LNCaP clone FGC (cell line): ENCODE results near the gene DCN.

Source experiments
- DNase-seq: peaks from one replicate; pipeline ENCODE4 v3.0.0-alpha.2; 2011; ENCODE audit warnings: low read depth
- H3K4me3 ChIP-seq: 2 replicates; pipeline ENCODE4 v1.5.1; 2011; ENCODE audit warnings: mild to moderate bottlenecking, low read depth, low read length, control low read depth
- TF ChIP-seq, protein P1 (sequence below): IDR thresholded peaks from 2 replicates; pipeline ENCODE4 v1.5.1; 2012; ENCODE audit warnings: mild to moderate bottlenecking; ENCODE audit not compliant: control insufficient read depth, insufficient read depth; ENCODE audit errors: extremely low read depth

DCN gene

DNA sequence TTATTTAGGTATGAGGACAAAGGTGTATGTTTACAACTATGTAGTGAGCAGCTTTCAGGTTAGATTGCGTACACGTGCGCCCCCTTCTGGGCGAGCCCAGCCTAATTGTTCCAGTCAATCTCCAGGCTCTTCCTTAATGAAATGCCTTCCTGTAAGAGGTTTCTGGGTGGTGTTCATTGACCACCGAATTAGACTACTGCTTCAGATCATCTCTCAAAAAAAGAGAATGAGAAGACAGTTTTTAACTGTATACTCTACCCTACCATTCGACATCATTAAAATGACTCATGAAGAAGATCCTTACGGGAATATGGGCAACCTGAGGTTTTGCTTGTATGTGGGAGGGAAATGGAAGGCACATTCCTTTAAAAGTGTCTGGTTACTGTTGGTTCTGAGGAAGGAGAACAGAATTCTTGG is 73.5 kb downstream of the DCN start:
- DNase-seq, result peak; percentile 35
- H3K4me3 ChIP-seq, result no peak overlapping the region
- TF ChIP-seq, protein P1, sequence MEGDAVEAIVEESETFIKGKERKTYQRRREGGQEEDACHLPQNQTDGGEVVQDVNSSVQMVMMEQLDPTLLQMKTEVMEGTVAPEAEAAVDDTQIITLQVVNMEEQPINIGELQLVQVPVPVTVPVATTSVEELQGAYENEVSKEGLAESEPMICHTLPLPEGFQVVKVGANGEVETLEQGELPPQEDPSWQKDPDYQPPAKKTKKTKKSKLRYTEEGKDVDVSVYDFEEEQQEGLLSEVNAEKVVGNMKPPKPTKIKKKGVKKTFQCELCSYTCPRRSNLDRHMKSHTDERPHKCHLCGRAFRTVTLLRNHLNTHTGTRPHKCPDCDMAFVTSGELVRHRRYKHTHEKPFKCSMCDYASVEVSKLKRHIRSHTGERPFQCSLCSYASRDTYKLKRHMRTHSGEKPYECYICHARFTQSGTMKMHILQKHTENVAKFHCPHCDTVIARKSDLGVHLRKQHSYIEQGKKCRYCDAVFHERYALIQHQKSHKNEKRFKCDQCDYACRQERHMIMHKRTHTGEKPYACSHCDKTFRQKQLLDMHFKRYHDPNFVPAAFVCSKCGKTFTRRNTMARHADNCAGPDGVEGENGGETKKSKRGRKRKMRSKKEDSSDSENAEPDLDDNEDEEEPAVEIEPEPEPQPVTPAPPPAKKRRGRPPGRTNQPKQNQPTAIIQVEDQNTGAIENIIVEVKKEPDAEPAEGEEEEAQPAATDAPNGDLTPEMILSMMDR, result peak; percentile 70

DNA sequence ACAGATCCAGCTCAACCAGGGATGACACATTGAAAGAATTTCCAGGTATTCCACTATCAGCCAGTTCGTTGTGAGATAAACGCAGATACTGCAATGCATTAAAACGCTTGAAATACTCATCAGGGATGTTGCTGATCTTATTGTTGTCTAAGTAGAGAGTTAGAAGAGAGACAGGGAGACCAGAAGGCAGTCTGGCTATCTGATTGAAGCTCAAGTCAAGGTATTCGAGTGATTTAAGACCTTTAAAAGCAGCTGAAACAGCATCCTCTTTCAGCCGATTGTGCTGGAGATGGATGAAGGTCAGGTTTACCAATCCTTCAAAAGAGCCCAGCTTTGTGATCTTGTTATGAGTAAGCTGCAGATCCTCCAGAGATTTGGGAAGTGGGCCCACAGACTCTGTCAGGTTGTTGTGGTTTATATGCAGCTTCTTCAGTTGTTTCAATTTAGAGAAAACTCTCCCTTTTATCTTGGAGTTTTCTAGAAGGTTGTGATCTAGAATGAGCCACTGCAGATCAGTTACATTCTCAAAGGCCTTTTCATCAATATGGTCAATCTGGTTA is 74.3 kb downstream of the DCN start:
- DNase-seq, result no peak
- TF ChIP-seq, protein P1, result no peak

DNA sequence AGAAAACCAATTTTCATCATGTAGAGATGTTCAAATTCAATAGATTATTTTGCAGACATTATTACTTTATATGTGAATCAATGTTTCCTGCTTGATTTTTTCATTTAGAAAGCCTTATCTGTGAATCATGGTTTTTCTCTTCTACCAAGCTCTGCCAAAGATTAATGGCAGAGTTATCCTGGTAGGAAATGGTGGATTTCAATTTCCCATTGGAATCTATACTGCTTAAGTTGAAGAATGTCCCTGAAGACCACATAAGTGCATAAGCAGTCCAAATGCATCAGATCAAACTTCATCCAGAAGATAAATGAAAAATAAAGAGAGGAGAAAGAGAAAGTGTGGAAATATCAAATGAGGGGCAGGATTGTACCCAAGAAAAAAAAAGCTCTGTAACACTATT is 76.3 kb downstream of the DCN start:
- H3K4me3 ChIP-seq, result no peak overlapping the region
- TF ChIP-seq, protein P1, result no peak
- DNase-seq, result no peak

More for the DNA sequence above, 74.3 kb downstream of the DCN start:
- H3K4me3 ChIP-seq, result no peak overlapping the region

DNA sequence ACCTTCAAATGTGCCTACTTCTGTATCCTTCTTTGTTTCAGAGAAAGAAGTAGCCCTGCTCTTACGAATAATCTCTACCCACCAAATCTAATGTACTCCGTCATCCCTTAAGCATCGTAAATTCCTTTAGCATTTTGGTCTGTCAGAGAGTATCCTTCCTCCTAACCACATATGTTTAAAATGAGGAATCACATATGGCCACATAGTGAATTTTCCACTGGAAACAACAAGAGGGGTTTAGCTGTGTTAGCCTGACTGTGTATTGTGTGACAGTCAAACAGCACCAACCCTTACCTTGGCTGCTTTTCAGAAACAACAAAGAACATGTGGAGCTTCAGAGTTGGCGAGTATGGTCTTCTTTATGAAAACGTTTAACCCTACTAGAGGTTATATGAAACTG is 76.8 kb downstream of the DCN start:
- no peak for DNase-seq
- no peak overlapping the region for H3K4me3 ChIP-seq
- TF ChIP-seq, protein P1, result no peak

DNA sequence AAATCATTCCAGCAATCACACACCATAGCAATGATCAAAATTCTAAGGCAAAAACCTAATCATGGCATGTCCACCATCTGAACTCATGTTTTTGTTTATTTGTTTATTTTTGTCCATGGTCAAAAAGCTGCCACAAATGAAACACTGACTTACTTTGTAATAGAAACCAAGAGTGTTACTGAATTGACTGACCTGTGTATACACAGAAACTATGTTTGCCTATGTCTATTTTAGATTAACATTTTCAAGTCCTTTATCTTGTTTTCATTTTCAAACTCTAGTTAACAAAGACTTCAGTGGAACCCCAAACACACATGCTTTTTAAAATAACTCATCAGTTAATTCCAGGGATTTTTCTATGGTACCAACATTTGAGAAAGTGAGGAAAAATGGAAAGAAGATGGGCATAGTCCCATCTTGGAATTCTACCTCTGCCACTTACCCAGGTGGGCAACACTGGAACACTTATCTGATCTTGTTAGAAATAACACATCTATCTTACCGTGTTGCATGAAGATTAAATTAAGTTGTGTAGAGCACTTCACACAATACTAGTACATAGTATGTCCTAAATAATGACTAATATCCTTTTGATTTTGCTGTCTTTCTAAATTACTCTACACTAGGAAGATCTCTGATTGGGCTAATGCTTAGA is 77.7 kb downstream of the DCN start:
- DNase-seq, result no peak
- H3K4me3 ChIP-seq, result no peak overlapping the region
- TF ChIP-seq, protein P1, result no peak

DNA sequence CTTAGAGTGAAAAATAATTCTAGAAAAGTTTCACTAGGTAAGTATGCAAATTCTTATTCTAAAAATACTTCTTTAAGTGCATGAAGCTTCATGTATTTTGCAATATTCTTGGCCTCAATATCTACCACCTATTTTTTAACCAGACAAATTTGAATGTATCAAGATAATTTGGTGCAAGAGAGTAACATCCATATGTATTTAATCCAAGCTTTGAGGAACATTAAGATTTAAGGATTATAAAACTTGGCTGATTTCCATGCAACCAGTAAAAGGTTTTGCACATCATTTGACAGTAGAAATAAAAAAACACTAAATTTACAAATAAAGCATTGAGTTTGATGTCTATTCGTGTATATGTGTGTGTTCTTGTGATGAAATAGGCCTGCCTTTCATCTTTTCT is 79.0 kb downstream of the DCN start:
- H3K4me3 ChIP-seq, result no peak overlapping the region

More for the DNA sequence above, 79.0 kb downstream of the DCN start:
- no peak for DNase-seq
- TF ChIP-seq, protein P1, result no peak
